HG03432 (cell line): ENCODE measurements around the gene TUBGCP4.

Experiments
- ATAC-seq: cut with Tn5 transposase; IDR thresholded peaks from one replicate; pipeline ENCODE4 v1.9.1; 2021; ENCODE audit warnings: mild to moderate bottlenecking, moderate library complexity; ENCODE audit not compliant: unreplicated experiment

Gene TUBGCP4

GRCh38 chr15:43403616-43404015 lies 32.7 kb downstream of the TUBGCP4 start:
- ATAC-seq, result no peak

GRCh38 chr15:43404130-43404529 lies 33.2 kb downstream of the TUBGCP4 start:
- no peak for ATAC-seq

DNA sequence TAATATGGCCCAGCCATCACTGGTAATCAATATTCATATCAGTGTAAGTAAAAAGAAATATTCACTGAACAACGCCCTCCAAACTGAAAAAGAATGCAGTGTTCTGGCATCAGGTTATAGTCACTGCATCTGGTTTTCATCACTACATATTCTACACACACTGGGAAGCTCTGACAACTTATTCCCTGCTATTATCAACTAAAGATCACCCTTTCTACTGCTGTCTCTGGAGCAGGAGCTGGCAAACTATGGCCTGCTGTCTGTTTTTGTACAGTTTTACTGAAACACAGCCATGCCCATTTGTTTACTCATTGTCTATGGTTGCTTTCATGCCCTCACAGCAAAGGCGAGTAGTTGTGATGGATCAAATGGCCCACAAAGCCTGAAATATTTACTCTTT lies 35.3 kb downstream of the TUBGCP4 start:
- no peak for ATAC-seq

- no peak for ATAC-seq
Observed at GRCh38 chr15:43406808-43407207, 35.9 kb downstream of the TUBGCP4 start.

- ATAC-seq, result no peak
Observed at GRCh38 chr15:43408789-43409188, 37.9 kb downstream of the TUBGCP4 start.

DNA sequence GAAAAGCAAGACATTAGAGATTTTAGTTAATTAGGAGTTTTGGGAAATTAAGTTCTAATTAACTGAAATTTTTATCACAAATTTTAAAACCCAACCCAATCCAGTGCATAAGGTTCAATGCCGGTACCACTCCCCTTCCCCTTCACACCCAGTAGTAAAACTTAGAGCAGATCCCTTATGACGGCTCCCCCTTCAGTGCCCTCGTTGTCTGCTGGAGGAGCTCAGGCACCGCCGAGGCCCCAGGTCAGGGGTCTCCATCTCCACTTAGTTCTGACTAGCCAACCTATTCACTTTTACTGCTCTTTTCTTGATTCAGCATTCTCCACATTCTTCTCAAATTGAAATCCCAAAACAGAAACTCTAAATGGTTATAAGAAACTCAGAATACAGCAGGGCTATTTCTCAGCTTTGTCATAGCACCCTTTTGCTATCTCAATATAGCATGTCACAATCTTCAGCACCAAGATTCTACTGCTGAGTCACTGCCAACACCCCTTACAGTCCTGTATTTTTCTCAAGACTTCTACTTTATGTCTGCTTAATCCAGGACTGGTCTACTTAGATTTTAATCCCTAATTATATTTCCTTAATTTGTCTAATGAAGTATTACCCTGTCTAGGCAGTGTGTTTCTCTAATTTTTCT lies 39.8 kb downstream of the TUBGCP4 start:
- no peak for ATAC-seq

DNA sequence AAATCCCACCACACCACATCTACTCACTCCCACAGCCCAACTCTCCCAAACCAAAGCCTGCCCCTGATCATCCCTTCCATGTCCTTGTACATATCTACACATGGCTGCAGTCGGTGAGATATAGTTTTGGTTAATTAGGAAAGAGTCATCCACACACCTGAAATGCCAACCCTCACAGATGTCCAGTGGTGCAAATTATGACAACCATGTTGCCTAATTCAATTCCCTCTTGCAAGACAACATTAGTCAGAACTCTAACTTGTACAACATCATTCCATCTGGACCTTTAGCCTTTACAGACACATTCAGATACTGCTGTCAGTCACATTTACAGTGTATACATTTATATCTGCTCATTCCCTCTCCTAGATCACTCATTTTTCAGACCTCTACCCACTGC lies 41.2 kb downstream of the TUBGCP4 start:
- no peak for ATAC-seq

GRCh38 chr15:43414196-43414595 lies 43.3 kb downstream of the TUBGCP4 start:
- ATAC-seq, result no peak

DNA sequence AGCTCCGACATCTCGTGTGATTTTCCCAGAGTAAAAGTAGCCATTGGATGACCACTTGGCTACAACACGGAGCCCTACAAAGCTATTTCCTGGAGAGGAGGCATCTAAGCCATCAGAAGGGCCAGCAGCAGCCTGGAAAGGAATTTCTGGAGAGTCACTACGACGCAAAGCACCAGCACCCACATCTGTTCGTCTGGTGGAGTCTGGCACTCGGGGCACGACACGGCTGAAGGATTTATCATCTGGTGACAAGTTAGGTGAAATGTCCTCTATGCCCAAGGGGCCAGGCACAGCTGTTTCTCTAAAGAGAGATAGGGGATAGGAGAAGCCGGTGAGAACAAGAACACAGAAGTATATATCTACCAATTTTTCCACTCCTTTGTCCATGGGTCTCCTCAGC lies 49.5 kb downstream of the TUBGCP4 start:
- no peak for ATAC-seq

DNA sequence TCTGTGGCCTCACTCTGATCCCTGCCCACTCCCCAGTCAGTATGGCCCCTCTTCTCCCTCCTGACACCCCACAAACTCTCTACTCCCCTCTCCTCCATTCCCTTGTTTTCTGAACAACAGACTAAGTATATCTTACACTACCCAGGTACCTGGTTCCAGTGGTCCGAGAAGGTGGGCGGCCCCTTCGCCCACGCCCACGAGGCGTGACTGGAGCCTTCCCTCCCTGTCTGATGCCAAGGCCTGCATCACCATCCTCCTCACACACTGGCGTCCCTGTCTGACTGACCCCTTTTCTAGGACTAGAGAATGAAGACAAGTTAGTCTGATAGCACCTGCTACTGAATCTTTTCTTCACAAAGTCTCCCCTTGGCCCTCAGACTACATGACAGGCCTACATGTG lies 50.0 kb downstream of the TUBGCP4 start:
- ATAC-seq, result no peak

GRCh38 chr15:43423793-43424192 lies 52.9 kb downstream of the TUBGCP4 start:
- ATAC-seq, result no peak

DNA sequence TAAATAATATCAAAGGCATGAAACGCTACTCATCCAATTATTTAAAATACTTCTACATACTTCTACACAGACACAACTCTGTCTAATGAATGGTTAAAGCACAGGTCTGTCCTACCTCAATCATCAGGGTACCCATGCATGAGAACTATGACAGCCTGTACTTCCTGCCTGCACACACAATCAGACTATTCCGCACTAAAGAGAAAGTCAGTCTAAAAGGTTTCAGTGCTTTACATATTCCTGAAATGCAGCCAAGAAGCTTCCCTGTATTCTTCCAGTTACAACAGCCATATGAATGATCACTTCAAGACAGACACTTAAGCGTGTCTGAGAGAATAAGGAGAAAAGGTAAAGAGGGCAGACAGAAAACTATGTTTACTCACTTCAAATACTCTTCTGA lies 58.8 kb downstream of the TUBGCP4 start:
- no peak for ATAC-seq

GRCh38 chr15:43433165-43433564 lies 62.3 kb downstream of the TUBGCP4 start:
- no peak for ATAC-seq

DNA sequence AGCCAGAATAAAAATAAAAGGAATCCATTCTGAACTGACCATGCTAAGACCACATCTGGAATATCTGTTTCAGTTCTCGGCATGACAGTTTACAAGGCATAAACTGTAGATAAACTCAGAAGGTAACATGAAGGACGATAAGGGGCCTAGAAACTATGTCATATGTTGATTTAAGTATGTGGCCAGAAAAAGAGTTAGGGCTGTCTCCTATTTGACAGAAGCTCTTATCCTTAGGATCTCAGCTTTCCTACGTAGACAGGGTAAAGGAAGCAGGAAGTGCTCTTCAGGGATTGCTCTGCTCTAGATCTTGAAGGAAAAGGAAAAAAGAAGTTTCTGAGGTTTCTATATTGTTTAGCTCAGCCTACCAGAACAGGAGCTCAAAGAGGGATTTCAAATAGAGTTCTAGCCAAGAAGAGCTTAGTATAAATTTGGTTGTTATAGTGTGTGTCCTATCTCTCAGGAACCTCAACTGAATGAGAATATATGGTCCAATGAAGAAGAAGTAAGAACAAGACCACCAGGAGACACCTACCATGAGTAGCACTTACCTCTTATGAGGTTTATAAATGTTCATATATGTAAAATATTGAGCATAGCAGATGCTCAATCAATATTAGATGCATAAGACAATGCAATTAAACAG lies 62.9 kb downstream of the TUBGCP4 start:
- no peak for ATAC-seq

- no peak for ATAC-seq
Observed at GRCh38 chr15:43434446-43434845, 63.5 kb downstream of the TUBGCP4 start.

DNA sequence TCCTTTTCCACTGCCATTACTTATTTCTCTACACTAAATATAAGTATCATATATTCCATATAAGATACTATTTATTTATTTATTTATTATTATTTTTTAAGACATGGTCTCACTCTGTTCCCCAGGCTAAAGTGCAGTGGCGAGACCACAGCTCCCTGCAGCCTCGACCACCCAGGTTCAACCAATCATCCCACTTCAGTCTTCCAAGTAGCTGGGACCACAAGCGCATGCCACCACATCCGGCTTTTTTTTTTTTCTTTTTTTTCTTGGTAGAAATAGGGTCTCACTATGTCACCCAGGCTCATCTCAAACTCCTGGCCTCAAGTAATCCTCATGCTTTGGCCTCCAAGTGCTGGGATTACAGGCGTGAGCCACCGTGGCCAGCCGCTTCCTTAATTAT lies 65.5 kb downstream of the TUBGCP4 start:
- ATAC-seq, result no peak

GRCh38 chr15:43439268-43439667 lies 68.4 kb downstream of the TUBGCP4 start:
- no peak for ATAC-seq

GRCh38 chr15:43440721-43441281 lies 69.9 kb downstream of the TUBGCP4 start:
- peak; percentile 74 for ATAC-seq

- no peak for ATAC-seq
Observed at GRCh38 chr15:43441316-43441715, 70.4 kb downstream of the TUBGCP4 start.

DNA sequence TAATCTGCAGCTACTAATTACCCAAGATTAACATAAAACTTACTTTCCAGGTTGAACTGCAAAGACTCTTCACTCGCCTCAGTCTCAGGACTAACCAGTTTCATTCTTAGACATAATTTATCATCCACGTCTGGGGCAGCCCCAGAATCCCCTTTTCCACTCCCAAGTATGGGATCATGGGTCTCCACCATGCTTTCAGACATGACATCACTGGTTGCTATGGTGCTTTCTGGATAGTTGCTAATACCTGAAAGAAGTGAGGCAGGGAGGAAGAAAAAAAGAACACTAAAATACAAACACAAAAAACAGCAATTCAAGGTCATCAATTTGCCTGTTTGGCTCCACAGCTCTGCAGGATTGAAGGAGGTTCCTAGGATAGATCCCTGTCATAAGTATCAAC lies 75.4 kb downstream of the TUBGCP4 start:
- ATAC-seq, result no peak

DNA sequence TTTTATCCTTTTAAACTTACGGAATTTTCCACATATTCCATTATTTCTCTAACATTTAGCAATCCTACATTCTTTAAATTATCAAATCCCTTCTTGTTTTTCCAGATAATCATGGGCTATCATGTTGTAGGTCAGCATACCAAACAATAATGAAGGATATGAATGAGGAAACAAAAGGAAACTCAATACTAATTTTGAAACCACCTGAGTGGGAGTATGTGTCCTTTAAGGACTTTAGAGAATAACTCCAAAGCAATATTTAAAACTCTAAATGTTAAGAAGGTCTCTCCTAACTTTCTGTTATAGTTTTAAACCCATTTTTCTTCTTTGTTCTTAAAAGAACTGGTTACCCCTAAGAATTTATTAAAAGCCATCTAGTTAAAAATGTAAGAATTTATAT lies 79.1 kb downstream of the TUBGCP4 start:
- ATAC-seq, result no peak
